ENCODE measurements around the gene VAV1. TPM values are rescaled to one million over a fixed set of nuclear protein-coding genes. Genes with fewer than 3 reads are reported as not detected.

Gene VAV1
- polyA plus RNA-seq, 1 donor from 2014 or later: not detected

GRCh38 chr19:6856749-6857372 lies 84.4 kb downstream of the VAV1 start:
- Histone ChIP-seq H3K27me3 (ENCODE audit: insufficient read depth, low read depth, low read length) (no peaks in the 10 kb centered on the region), H3K36me3 (ENCODE audit: insufficient read depth, low read length) (no peaks in the 10 kb centered on the region), H3F3A (ENCODE audit: insufficient read depth, low read length, poor library complexity, severe bottlenecking) (no peaks in the 10 kb centered on the region), H3K27ac (ENCODE audit: low read length) (no peak overlapping the region), H4K20me1 (ENCODE audit: insufficient read depth) (no peaks in the 10 kb centered on the region), H2AFZ (ENCODE audit: low read depth, low read length) (no peak overlapping the region), H3K4me2 (ENCODE audit: low read length) (no peak overlapping the region), H3K9me2 (ENCODE audit: insufficient read depth, low read length) (no peaks in the 10 kb centered on the region), H3K9me3 (ENCODE audit: low read length) (no peaks in the 10 kb centered on the region), H3K9ac (ENCODE audit: low read length) (no peak overlapping the region), H3K79me2 (replicated peaks; ENCODE audit: insufficient read depth, low read length) (no peaks in the 10 kb centered on the region), H3K4me3 (ENCODE audit: low read length) (no peak overlapping the region)
- TF ChIP-seq MXI1 (conservative IDR thresholded peaks at IDR 0.05; ENCODE audit: poor library complexity, severe bottlenecking) (no peak), REST (IDR thresholded peaks at IDR 0.05; ENCODE audit: borderline replicate concordance) (no peak), EP300 (conservative IDR thresholded peaks at IDR 0.05; ENCODE audit: poor library complexity, severe bottlenecking) (no peak), TAF1 (IDR thresholded peaks at IDR 0.05; ENCODE audit: low read depth) (no peak), EZH2 (IDR thresholded peaks at IDR 0.05; ENCODE audit: borderline replicate concordance, insufficient read depth, low read length, poor library complexity, severe bottlenecking) (no peak), CTCF (IDR thresholded peaks at IDR 0.05; ENCODE audit: poor library complexity, severe bottlenecking) (no peak), RAD21 (conservative IDR thresholded peaks at IDR 0.05) (no peak), SMC3 (conservative IDR thresholded peaks at IDR 0.05; ENCODE audit: poor library complexity) (no peak), POLR2AphosphoS5 (IDR thresholded peaks at IDR 0.05) (no peak)

GRCh38 chr19:6861683-6862286 lies 89.3 kb downstream of the VAV1 start:
- H3K27me3 ChIP-seq (ENCODE audit: insufficient read depth, low read depth, low read length): no peaks in the 10 kb centered on the region
- no peak overlapping the region for H3K9ac ChIP-seq (ENCODE audit: low read length)
- H3K9me2 ChIP-seq (ENCODE audit: insufficient read depth, low read length): no peaks in the 10 kb centered on the region
- no peaks in the 10 kb centered on the region for H3K36me3 ChIP-seq (ENCODE audit: insufficient read depth, low read length)
- H2AFZ ChIP-seq (ENCODE audit: low read depth, low read length): no peak overlapping the region
- H3K9me3 ChIP-seq (ENCODE audit: low read length): no peaks in the 10 kb centered on the region
- TF ChIP-seq TAF1 (IDR thresholded peaks at IDR 0.05; ENCODE audit: low read depth) (no peak), REST (IDR thresholded peaks at IDR 0.05; ENCODE audit: borderline replicate concordance) (no peak), POLR2AphosphoS5 (IDR thresholded peaks at IDR 0.05) (no peak), CTCF (IDR thresholded peaks at IDR 0.05; ENCODE audit: poor library complexity, severe bottlenecking) (no peak)
- H4K20me1 ChIP-seq (ENCODE audit: insufficient read depth): no peaks in the 10 kb centered on the region
- H3K79me2 ChIP-seq (replicated peaks; ENCODE audit: insufficient read depth, low read length): no peaks in the 10 kb centered on the region
- no peak overlapping the region for H3K4me3 ChIP-seq (ENCODE audit: low read length)
- no peaks in the 10 kb centered on the region for H3F3A ChIP-seq (ENCODE audit: insufficient read depth, low read length, poor library complexity, severe bottlenecking)
- H3K27ac ChIP-seq (ENCODE audit: low read length): no peak overlapping the region
- H3K4me2 ChIP-seq (ENCODE audit: low read length): no peak overlapping the region
